Left lobe of liver (tissue), 2 donors: Measurements from ENCODE around the gene AKR7A3. TPM values are rescaled to one million over a fixed set of nuclear protein-coding genes. Genes with fewer than 3 reads are reported as not detected.
A peak's percentile ranks its signal among the peaks of the same experiment; 100 is the strongest.
"Not testable (repeated sequence)": the region's sequence is repeated elsewhere in the genome, so short reads cannot be mapped to it uniquely, and the experiment has no call there.

Source experiments
- ATAC-seq: fragments of 200-7000 bp; cut with Tn5 transposase; one replicate; pipeline ENCODE4 v1.9.1; 2020; ENCODE audit warnings: mild to moderate bottlenecking, moderate library complexity
- DNase-seq: peaks from one replicate; pipeline ENCODE4 v3.0.0-alpha.2; 2020; ENCODE audit warnings: low spot score
- total RNA-seq: library from RNA; stranded (reverse); gene quantifications from one replicate; pipeline ENCODE4 v1.2.1, GENCODE V29; 2021
- donor health status: DM: no; HTN: no; CAD: no; lungs with moderate emphysema.
- donor health status: DM: no; HTN: yes; CAD: no.

Gene AKR7A3
- total RNA-seq, 1 donor from 2014 or later = 111 TPM

GRCh38 chr1:19257178-19257914 is 31.2 kb downstream of the AKR7A3 start:
- ATAC-seq (no peak), DNase-seq (no peak)

GRCh38 chr1:19256301-19256700 is 32.3 kb downstream of the AKR7A3 start:
- not testable (repeated sequence) for ATAC-seq, DNase-seq

- DNase-seq = no peak
- no peak for ATAC-seq
These were observed 33.3 kb downstream of the AKR7A3 start for GRCh38 chr1:19255288-19255687.

- ATAC-seq = no peak
These were observed 34.2 kb downstream of the AKR7A3 start for GRCh38 chr1:19254416-19254815.

GRCh38 chr1:19251305-19252196 is 37.0 kb downstream of the AKR7A3 start, which contains the start of the genes EMC1 and MRTO4:
Gene EMC1, minus strand, starts transcription at chr1:19251524. Its CDS starts 15 bp downstream, at chr1:19251509.
Gene MRTO4, plus strand, starts transcription at chr1:19251805. Its CDS starts 31 bp downstream, at chr1:19251836.
- DNase-seq (peak; percentile 89), ATAC-seq (peak; percentile 88)

More at GRCh38 chr1:19254416-19254815, 34.2 kb downstream of the AKR7A3 start:
- DNase-seq = no peak

- DNase-seq = no peak
- ATAC-seq = peak; percentile 14
These were observed 37.8 kb downstream of the AKR7A3 start for GRCh38 chr1:19250629-19251304.

GRCh38 chr1:19240673-19241538 is 47.7 kb downstream of the AKR7A3 start:
- ATAC-seq (peak; percentile 98), DNase-seq (peak; percentile 62)

GRCh38 chr1:19239876-19240275 is 48.7 kb downstream of the AKR7A3 start:
- ATAC-seq = no peak
- no peak for DNase-seq

- no peak for ATAC-seq
These were observed 54.3 kb downstream of the AKR7A3 start for GRCh38 chr1:19234224-19234623.

More at GRCh38 chr1:19234224-19234623, 54.3 kb downstream of the AKR7A3 start:
- DNase-seq = no peak

Other genes with a start within 250 kb of the AKR7A3 start
- 127 TPM for gene UBR4, start 78.5 kb downstream of the AKR7A3 start, total RNA-seq
- gene EMC1, start 37.2 kb downstream of the AKR7A3 start, total RNA-seq = 19.7 TPM
- gene MRTO4, start 37.0 kb downstream of the AKR7A3 start, total RNA-seq = 8.7 TPM
- 53.5 TPM for gene AKR7A2, start 23.4 kb upstream of the AKR7A3 start, total RNA-seq
- gene SLC66A1, start 23.6 kb upstream of the AKR7A3 start, total RNA-seq = 9.1 TPM
- 91.4 TPM for gene CAPZB, start 196.8 kb upstream of the AKR7A3 start, total RNA-seq